ENCODE data around the gene AK4. TPM values are rescaled to one million over a fixed set of nuclear protein-coding genes. Genes with fewer than 3 reads are reported as not detected.
A peak's percentile ranks its signal among the peaks of the same experiment; 100 is the strongest.

Gene AK4
- total and polyA plus RNA-seq, 2 of the 8 experiments (the other 6 are each of a cell fraction or from before 2014, with no cell fraction given) = 64.5 to 175 TPM

- Histone ChIP-seq H3K27ac (ENCODE audit: low read depth, low read length) (no peak overlapping the region), H2BK20ac (ENCODE audit: low read length) (no peak overlapping the region), H3K79me2 (ENCODE audit: control insufficient read depth in 1 of 2, insufficient read depth in 2 of 2, low read length in 2 of 2) (no peaks in the 10 kb centered on the region), H3K4ac (replicated peaks; ENCODE audit: insufficient read length, low read depth, low read length) (no peak overlapping the region), H4K20me1 (replicated peaks in 1 of 2; ENCODE audit: control insufficient read depth in 1 of 2, insufficient read depth in 2 of 2, low read length in 2 of 2) (no peaks in the 10 kb centered on the region), H3K9ac (replicated peaks in 1 of 4; ENCODE audit: extremely low read depth in 1 of 4, low read depth in 3 of 4, low read length in 3 of 4) (no peak overlapping the region), H2BK12ac (ENCODE audit: low read depth, low read length) (no peak overlapping the region), H2AFZ (ENCODE audit: low read length) (no peak overlapping the region), H3K18ac (ENCODE audit: extremely low read depth, low read length) (no peak overlapping the region), H3K9me3 (ENCODE audit: insufficient read depth in 2 of 2, low read depth in 1 of 2, low read length in 1 of 2) (no peaks in the 10 kb centered on the region), H4K5ac (ENCODE audit: insufficient read length, low read depth, low read length) (peak overlapping the region; percentile 30), H3K23me2 (ENCODE audit: low read depth, low read length) (0 out of 2 replicates have a peak, but pooled peaks cover 3% of the 10 kb centered on the region), H3K23ac (ENCODE audit: insufficient read length) (no peak overlapping the region), H3K27me3 (replicated peaks in 1 of 4; ENCODE audit: control insufficient read depth in 3 of 4, extremely low read depth in 1 of 4, insufficient read depth in 3 of 4, low read length in 3 of 4) (no peaks in the 10 kb centered on the region), H2BK5ac (ENCODE audit: low read depth, low read length) (no peak overlapping the region), H4K8ac (ENCODE audit: extremely low read depth, insufficient read depth, low read length) (no peak overlapping the region), H2AK5ac (ENCODE audit: low read depth, low read length) (no peak overlapping the region), H3K14ac (ENCODE audit: insufficient read length) (no peak overlapping the region), H3K4me3 (ENCODE audit: extremely low read depth in 1 of 4, insufficient read depth in 2 of 4, low read depth in 3 of 4, low read length in 4 of 4) (peak overlapping the region in 1 of 4 experiments; percentile 32; a peak in 1 of 8 replicates), H2BK120ac (replicated peaks; ENCODE audit: low read depth, low read length) (no peak overlapping the region), H2BK15ac (ENCODE audit: low read length) (no peak overlapping the region), H3K36me3 (ENCODE audit: control insufficient read depth in 2 of 4, insufficient read depth in 4 of 4, low read length in 3 of 4) (no peaks in the 10 kb centered on the region), H3K79me1 (ENCODE audit: low read depth, low read length) (no peaks in the 10 kb centered on the region), H3K4me1 (replicated peaks in 1 of 4; ENCODE audit: control insufficient read depth in 3 of 4, insufficient read depth in 4 of 4, low read length in 3 of 4) (peaks cover 0 to 22% (median 8%) of the 10 kb centered on the region in 4 experiments; a peak in 3 of 7 replicates), H3K4me2 (ENCODE audit: insufficient read depth in 1 of 2, low read depth in 2 of 2, low read length in 2 of 2) (peak overlapping the region; percentile 55 to 73), H3K56ac (replicated peaks; ENCODE audit: insufficient read length, low read depth, low read length) (no peak overlapping the region), H4K91ac (replicated peaks; ENCODE audit: insufficient read length, low read length) (no peak overlapping the region)
- WGBS, 2 experiments (ENCODE audit: extremely low coverage in 1 of 2, insufficient coverage in 1 of 2, insufficient read length in 1 of 2, insufficient replicate concordance in 2 of 2, low coverage in 1 of 2, low lambda C conversion rate in 2 of 2, missing lambda C conversion rate in 1 of 2) = 32% methylated on average over 10 of the region's 10 CpGs; no CpG with 5 or more reads in 1 of the 2 experiments
- peak; percentile 39 for FAIRE-seq
- ChIA-PET CTCF (ENCODE audit: partially characterized antibody) (interaction anchor here (0.6 to 2.5 kb wide), 7 partner anchors 10 to 965 kb away, joined by 3 to 17 read pairs (median 4); no protein-coding TSS in a partner anchor), POLR2A (ENCODE audit: partially characterized antibody) (interaction anchor here (1.6 to 2.2 kb wide), 5 partner anchors 10 to 148 kb away, joined by 5 to 8 read pairs (median 6); partner anchors contain the start of gene DNAJC6)
- DNase-seq (ENCODE audit: low read depth in 1 of 2, low spot score in 2 of 2) = no peak
- no peak for TF ChIP-seq KDM4A (IDR thresholded peaks at IDR 0.05; ENCODE audit: low read depth, low read length, severe bottlenecking)
- no peak for TF ChIP-seq KDM5A (IDR thresholded peaks at IDR 0.05; ENCODE audit: low read length)
- TF ChIP-seq TAF7 (optimal IDR thresholded peaks at IDR 0.05; ENCODE audit: borderline replicate concordance, low read depth, low read length) = no peak
- TF ChIP-seq SP2 (IDR thresholded peaks at IDR 0.05; ENCODE audit: low read length) = no peak
Observed at GRCh38 chr1:65277605-65278347, 129.8 kb downstream of the AK4 start.

Data from H1 (cell line).